ENCODE measurements around the gene FAM171A1. TPM values are rescaled to one million over a fixed set of nuclear protein-coding genes. Genes with fewer than 3 reads are reported as not detected.
"Not testable (repeated sequence)": the region's sequence is repeated elsewhere in the genome, so short reads cannot be mapped to it uniquely, and the experiment has no call there.

The FAM171A1 gene
- total and polyA plus RNA-seq, 2 donors (not counting 3 experiments of a cell fraction or from before 2014, with no cell fraction given): 56.3 to 75.8 TPM

DNA sequence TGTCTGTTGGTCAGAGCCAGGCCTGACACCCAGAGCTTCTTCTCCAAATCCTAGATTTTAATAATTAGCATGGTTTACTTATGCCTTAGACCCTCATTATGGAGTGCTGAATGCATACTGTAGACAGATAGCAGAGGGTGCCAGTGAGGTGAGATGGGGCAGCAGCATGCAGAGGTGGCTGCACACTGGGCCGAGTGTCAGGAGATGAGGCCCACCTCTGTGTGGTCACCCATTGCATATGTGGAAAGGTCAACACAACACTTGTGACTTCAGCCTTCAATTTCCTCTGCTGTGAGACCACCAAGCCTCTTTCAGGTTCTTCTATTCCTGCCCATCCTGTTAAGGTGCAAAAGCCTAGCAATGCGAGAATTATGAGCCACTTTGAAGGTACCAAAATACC is 162.9 kb downstream of the FAM171A1 start:
- FAIRE-seq (no peak), DNase-seq (ENCODE audit: low read depth, low spot score) (no peak)
- peaks cover 13% of the 10 kb centered on the region for H3K79me2 ChIP-seq (ENCODE audit: control insufficient read depth, insufficient read depth, low read length)
- no peaks in the 10 kb centered on the region for H3K9me1 ChIP-seq (replicated peaks; ENCODE audit: control insufficient read depth, extremely low read depth, insufficient read depth, low read length)
- TF ChIP-seq CTCF (IDR thresholded peaks at IDR 0.05; ENCODE audit: extremely low read depth in 1 of 2, insufficient read depth in 1 of 2, low read depth in 1 of 2, low read length in 2 of 2) (no peak), POLR2AphosphoS5 (IDR thresholded peaks at IDR 0.05; ENCODE audit: insufficient read depth, low read depth, low read length) (no peak), FOS (IDR thresholded peaks at IDR 0.05; ENCODE audit: borderline replicate concordance, insufficient read depth, low read length) (no peak), MYC (IDR thresholded peaks at IDR 0.05; ENCODE audit: low read depth, low read length) (no peak), JUN (IDR thresholded peaks at IDR 0.05; ENCODE audit: borderline replicate concordance, insufficient read depth, insufficient read length, low read depth) (no peak)
- no peak overlapping the region for H3K4me2 ChIP-seq (ENCODE audit: insufficient read depth, low read length)
- ChIA-PET POLR2A (no interaction called here), CTCF (interaction anchor here (1.3 kb wide), 1 partner anchor 15 kb away, joined by 3 read pairs; no protein-coding TSS in a partner anchor)
- H3K36me3 ChIP-seq (ENCODE audit: control insufficient read depth in 2 of 2, extremely low read depth in 1 of 2, insufficient read depth in 2 of 2, low read length in 2 of 2): peaks cover 6 to 12% of the 10 kb centered on the region in 2 experiments
- no peak overlapping the region for H3K4me3 ChIP-seq (replicated peaks in 1 of 3; ENCODE audit: insufficient read depth in 1 of 3, low read depth in 1 of 3, low read length in 3 of 3)
- H2AFZ ChIP-seq (ENCODE audit: low read depth, low read length): no peak overlapping the region
- intact Hi-C loops (cut with micrococcal nuclease) (no loop called here), dilution Hi-C loops (cut with MboI; ENCODE audit: extremely low pct_ligation_motif_present, low sequenced_read_pairs) (no loop called here)
- no peaks in the 10 kb centered on the region for H3K27me3 ChIP-seq (ENCODE audit: control insufficient read depth in 2 of 2, insufficient read depth in 2 of 2, low read length in 2 of 2)
- H3K27ac ChIP-seq (ENCODE audit: insufficient read depth, low read depth, low read length): no peak overlapping the region
- BruUV-seq (replicated peaks): no TSS peak
- peaks cover 13% of the 10 kb centered on the region for H3K4me1 ChIP-seq (ENCODE audit: control insufficient read depth, extremely low read depth, insufficient read depth, low read length)
- H4K20me1 ChIP-seq (replicated peaks; ENCODE audit: control insufficient read depth, extremely low read depth, insufficient read depth, low read length): no peaks in the 10 kb centered on the region
- no peaks in the 10 kb centered on the region for H3K9me3 ChIP-seq (replicated peaks; ENCODE audit: control insufficient read depth, insufficient read depth, low read length)
- H3K9ac ChIP-seq (replicated peaks; ENCODE audit: extremely low read depth, insufficient read depth, low read length): no peak overlapping the region

DNA sequence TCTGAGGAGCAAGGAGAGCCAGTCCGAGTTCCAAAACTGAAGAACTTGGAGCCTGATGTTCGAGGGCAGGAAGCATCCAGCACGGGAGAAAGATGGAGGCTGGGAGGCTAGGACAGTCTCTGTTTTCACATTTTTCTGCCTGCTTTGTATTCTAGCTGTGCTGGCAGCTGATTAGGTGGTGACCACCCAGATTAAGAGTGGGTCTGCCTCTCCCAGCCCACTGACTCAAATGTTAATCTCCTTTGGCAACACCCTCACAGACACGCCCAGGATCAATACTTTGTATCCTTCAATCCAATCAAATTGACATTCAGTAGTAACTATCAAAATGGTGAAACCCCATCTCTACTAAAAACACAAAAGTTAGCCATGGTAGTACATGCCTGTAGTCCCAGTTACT is 163.7 kb downstream of the FAM171A1 start:
- FAIRE-seq; H2AFZ ChIP-seq (ENCODE audit: low read depth, low read length); DNase-seq (ENCODE audit: low read depth, low spot score); intact Hi-C loops (cut with micrococcal nuclease); H3K27me3 ChIP-seq (ENCODE audit: control insufficient read depth in 2 of 2, insufficient read depth in 2 of 2, low read length in 2 of 2); POLR2A ChIA-PET; H3K9me1 ChIP-seq (replicated peaks; ENCODE audit: control insufficient read depth, extremely low read depth, insufficient read depth, low read length); H3K27ac ChIP-seq (ENCODE audit: insufficient read depth, low read depth, low read length); H3K9me3 ChIP-seq (replicated peaks; ENCODE audit: control insufficient read depth, insufficient read depth, low read length); H3K36me3 ChIP-seq (ENCODE audit: control insufficient read depth in 2 of 2, extremely low read depth in 1 of 2, insufficient read depth in 2 of 2, low read length in 2 of 2); dilution Hi-C loops (cut with MboI; ENCODE audit: extremely low pct_ligation_motif_present, low sequenced_read_pairs); BruUV-seq (replicated peaks); H3K9ac ChIP-seq (replicated peaks; ENCODE audit: extremely low read depth, insufficient read depth, low read length); H3K4me2 ChIP-seq (ENCODE audit: insufficient read depth, low read length); H4K20me1 ChIP-seq (replicated peaks; ENCODE audit: control insufficient read depth, extremely low read depth, insufficient read depth, low read length); H3K4me3 ChIP-seq (replicated peaks in 1 of 3; ENCODE audit: insufficient read depth in 1 of 3, low read depth in 1 of 3, low read length in 3 of 3); H3K79me2 ChIP-seq (ENCODE audit: control insufficient read depth, insufficient read depth, low read length): not testable (repeated sequence)
- CTCF ChIA-PET: interaction anchor here (1.3 kb wide), 1 partner anchor 15 kb away, joined by 3 read pairs; no protein-coding TSS in a partner anchor
- H3K4me1 ChIP-seq (ENCODE audit: control insufficient read depth, extremely low read depth, insufficient read depth, low read length): peaks cover 22% of the 10 kb centered on the region

Data from endothelial cell of umbilical vein (primary cell).